Measurements from ENCODE around the gene BCDIN3D. TPM values are rescaled to one million over a fixed set of nuclear protein-coding genes. Genes with fewer than 3 reads are reported as not detected.

Gene BCDIN3D
- total and polyA plus RNA-seq, 9 of the 15 experiments (the other 6 are each of a cell fraction or from before 2014, with no cell fraction given), result 3.7 to 6.9 (median 5.6) TPM

- peak in 1 of 4 experiments; percentile 6 for DNase-seq (ENCODE audit: extremely low read depth in 1 of 4, low spot score in 3 of 4)
- H3K9me3 ChIP-seq (replicated peaks; ENCODE audit: control insufficient read depth, insufficient read depth, low read depth, low read length), result no peaks in the 10 kb centered on the region
- FAIRE-seq, result no peak
- no peak overlapping the region for H3K4me3 ChIP-seq
- intact Hi-C loops (cut with micrococcal nuclease) (no loop called here), in situ Hi-C loops (cut with MboI) (no loop called here)
- H3K79me2 ChIP-seq (ENCODE audit: control insufficient read depth, insufficient read depth, low read length), result peaks cover 9% of the 10 kb centered on the region; the same call in 2 of the 3 replicates
- no TSS peak for BruUV-seq (replicated peaks)
- no peak overlapping the region for H3K27ac ChIP-seq (ENCODE audit: extremely low read depth, low read depth, low read length)
- H3K4me2 ChIP-seq (ENCODE audit: insufficient read depth, low read length), result no peak overlapping the region
- no peak overlapping the region for H2AFZ ChIP-seq (ENCODE audit: low read depth, low read length)
- POLR2A ChIA-PET, result interaction anchor here (0.6 to 1.2 kb wide), 6 partner anchors 9 to 205 kb away, joined by 3 to 4 read pairs (median 3); no protein-coding TSS in a partner anchor
- no peak for ATAC-seq
- H3K4me1 ChIP-seq (replicated peaks in 1 of 2; ENCODE audit: control insufficient read depth in 2 of 2, insufficient read depth in 2 of 2, low read length in 2 of 2), result peaks cover 14 to 35% of the 10 kb centered on the region in 2 experiments
- no peaks in the 10 kb centered on the region for H3K27me3 ChIP-seq (ENCODE audit: control insufficient read depth in 2 of 2, insufficient read depth in 2 of 2, low read length in 2 of 2)
- H3K9ac ChIP-seq (ENCODE audit: insufficient read depth in 1 of 2, low read depth in 2 of 2, low read length in 2 of 2), result peak overlapping the region in 1 of 2 experiments; percentile 4; a peak in 1 of 4 replicates
- peaks cover 3% of the 10 kb centered on the region; the same call in 1 of the 3 replicates for H3K36me3 ChIP-seq (ENCODE audit: control insufficient read depth, insufficient read depth, low read length)
- H3K9me1 ChIP-seq (ENCODE audit: control insufficient read depth, insufficient read depth, low read length), result no peaks in the 10 kb centered on the region
- no peak for TF ChIP-seq ZBTB43 (CRISPR knock-in tag; IDR thresholded peaks at IDR 0.05)
- TF ChIP-seq POU5F1 (IDR thresholded peaks at IDR 0.05; ENCODE audit: borderline replicate concordance, low read depth, low read length, partially characterized antibody), result no peak
- no peak for TF ChIP-seq BACH1 (tag; IDR thresholded peaks at IDR 0.05)
- no peak for TF ChIP-seq PRDM10 (IDR thresholded peaks at IDR 0.05; ENCODE audit: partially characterized antibody)
- TF ChIP-seq ETV6 (IDR thresholded peaks at IDR 0.05; ENCODE audit: borderline replicate concordance in 1 of 2, low read depth in 2 of 2, low read length in 1 of 2), result no peak
- no peak for TF ChIP-seq ETV6 (CRISPR knock-in tag; IDR thresholded peaks at IDR 0.05; ENCODE audit: borderline replicate concordance)
- TF ChIP-seq KLF6 (CRISPR knock-in tag; IDR thresholded peaks at IDR 0.05; ENCODE audit: borderline replicate concordance), result no peak
- no peak for TF ChIP-seq NCOA6 (IDR thresholded peaks at IDR 0.05)
- no peak for TF ChIP-seq KLF16 (IDR thresholded peaks at IDR 0.05)
- TF ChIP-seq ELF2 (CRISPR knock-in tag; IDR thresholded peaks at IDR 0.05), result no peak
- no peak for TF ChIP-seq CBX3 (IDR thresholded peaks at IDR 0.05; ENCODE audit: borderline replicate concordance in 1 of 2, low read length in 2 of 2)
- no peak for TF ChIP-seq U2AF1 (optimal IDR thresholded peaks at IDR 0.05; ENCODE audit: low read depth, low read length)
- no peak for TF ChIP-seq HMG20A (CRISPR knock-in tag; conservative IDR thresholded peaks at IDR 0.05)
- no peak for TF ChIP-seq ZNF384 (IDR thresholded peaks at IDR 0.05; ENCODE audit: low read depth, low read length)
- TF ChIP-seq ZNF589 (CRISPR knock-in tag; IDR thresholded peaks at IDR 0.05; ENCODE audit: low read depth), result no peak
- TF ChIP-seq IRF9 (tag; IDR thresholded peaks at IDR 0.05), result no peak
- WGBS (ENCODE audit: insufficient coverage, low coverage, missing lambda C conversion rate), result 75% methylated on average over 2 of the region's 4 CpGs
- H4K20me1 ChIP-seq (replicated peaks; ENCODE audit: control insufficient read depth, insufficient read depth, low read length), result peaks cover 10% of the 10 kb centered on the region; the same call in 1 of the 2 replicates
- CTCF ChIA-PET (ENCODE audit: low intra/inter-chr PET ratio), result no interaction called here
Observed at GRCh38 chr12:49825971-49826421, 16.9 kb downstream of the BCDIN3D start.
